SU-DHL-6 (cell line): ENCODE data around the gene TMEM198.

Experiments
- H2AFZ ChIP-seq: fragments of 200-600 bp; sonication (generic); 2 replicates; pipeline ENCODE4 v1.6.1; 2014; ENCODE audit warnings: low read depth, mild to moderate bottlenecking, moderate library complexity, mixed read lengths, antibody characterized with exemption, low read length; ENCODE audit not compliant: severe bottlenecking
- H3F3A ChIP-seq: fragments of 200-600 bp; shearing (Covaris generic); 2 replicates; pipeline ENCODE4 v1.6.0; 2016; ENCODE audit warnings: antibody characterized with exemption, mild to moderate bottlenecking; ENCODE audit not compliant: insufficient read depth
- H3K27ac ChIP-seq: fragments of 200-600 bp; sonication (generic); 2 replicates; pipeline ENCODE4 v1.5.1; 2016; ENCODE audit warnings: low read depth, mild to moderate bottlenecking, low read length, moderate library complexity, mixed read lengths
- H3K27me3 ChIP-seq: fragments of 200-600 bp; sonication (generic), shearing (Covaris generic); 2 replicates; pipeline ENCODE4 v1.6.0; 2014; ENCODE audit warnings: mild to moderate bottlenecking, low read length
- H3K36me3 ChIP-seq: fragments of 200-600 bp; sonication (generic); 2 replicates; pipeline ENCODE4 v1.6.1; 2014; ENCODE audit warnings: mild to moderate bottlenecking, low read length, mixed read lengths
- H3K4me2 ChIP-seq: fragments of 300-600, 200-600 bp; shearing (Covaris generic), sonication (generic); 2 replicates; pipeline ENCODE4 v1.6.0; 2014; ENCODE audit warnings: low read length, low read depth, mild to moderate bottlenecking; ENCODE audit not compliant: poor library complexity, severe bottlenecking
- H3K4me3 ChIP-seq: fragments of 200-600 bp; sonication (generic); 2 replicates; pipeline ENCODE4 v1.5.1; 2014; ENCODE audit warnings: antibody characterized with exemption, low read length, mild to moderate bottlenecking, mixed read lengths; ENCODE audit not compliant: insufficient read depth, poor library complexity, severe bottlenecking
- H3K79me2 ChIP-seq: fragments of 200-600 bp; sonication (generic); 2 replicates; pipeline ENCODE4 v1.6.1; 2014; ENCODE audit warnings: mild to moderate bottlenecking, low read length, moderate library complexity; ENCODE audit not compliant: insufficient read depth
- H3K9ac ChIP-seq: fragments of 200-600 bp; sonication (generic); 2 replicates; pipeline ENCODE4 v1.7.0; 2014; ENCODE audit warnings: mild to moderate bottlenecking, low read length
- H3K9me2 ChIP-seq: fragments of 200-600 bp; sonication (generic); replicated peaks from 2 replicates; pipeline ENCODE4 v1.6.1; 2014; ENCODE audit warnings: low read length; ENCODE audit not compliant: insufficient read depth
- H3K9me3 ChIP-seq: fragments of 200-600 bp; sonication (generic); 2 replicates; pipeline ENCODE4 v1.6.1; 2014; ENCODE audit warnings: low read length, mixed read lengths; ENCODE audit not compliant: insufficient read depth
- H4K20me1 ChIP-seq: fragments of 200-600 bp; sonication (generic); 2 replicates; pipeline ENCODE4 v1.6.1; 2014; ENCODE audit warnings: low read depth, mild to moderate bottlenecking, antibody characterized with exemption, low read length, moderate library complexity, mixed read lengths
- EZH2phosphoT487 ChIP-seq: fragments of 200-600 bp; sonication (generic), shearing (Covaris generic); conservative IDR thresholded peaks from 2 replicates; pipeline ENCODE4 v1.6.1; 2018; ENCODE audit warnings: mild to moderate bottlenecking, antibody characterized with exemption, low read length, moderate library complexity, mixed read lengths
- TF ChIP-seq, protein P1 (sequence below): fragments of 200-600 bp; sonication (generic); IDR thresholded peaks from one replicate; pipeline ENCODE4 v1.5.1; 2017; ENCODE audit warnings: antibody characterized with exemption, mild to moderate bottlenecking, low read length, moderate library complexity; ENCODE audit not compliant: insufficient read depth, poor library complexity, severe bottlenecking

TMEM198 gene

DNA sequence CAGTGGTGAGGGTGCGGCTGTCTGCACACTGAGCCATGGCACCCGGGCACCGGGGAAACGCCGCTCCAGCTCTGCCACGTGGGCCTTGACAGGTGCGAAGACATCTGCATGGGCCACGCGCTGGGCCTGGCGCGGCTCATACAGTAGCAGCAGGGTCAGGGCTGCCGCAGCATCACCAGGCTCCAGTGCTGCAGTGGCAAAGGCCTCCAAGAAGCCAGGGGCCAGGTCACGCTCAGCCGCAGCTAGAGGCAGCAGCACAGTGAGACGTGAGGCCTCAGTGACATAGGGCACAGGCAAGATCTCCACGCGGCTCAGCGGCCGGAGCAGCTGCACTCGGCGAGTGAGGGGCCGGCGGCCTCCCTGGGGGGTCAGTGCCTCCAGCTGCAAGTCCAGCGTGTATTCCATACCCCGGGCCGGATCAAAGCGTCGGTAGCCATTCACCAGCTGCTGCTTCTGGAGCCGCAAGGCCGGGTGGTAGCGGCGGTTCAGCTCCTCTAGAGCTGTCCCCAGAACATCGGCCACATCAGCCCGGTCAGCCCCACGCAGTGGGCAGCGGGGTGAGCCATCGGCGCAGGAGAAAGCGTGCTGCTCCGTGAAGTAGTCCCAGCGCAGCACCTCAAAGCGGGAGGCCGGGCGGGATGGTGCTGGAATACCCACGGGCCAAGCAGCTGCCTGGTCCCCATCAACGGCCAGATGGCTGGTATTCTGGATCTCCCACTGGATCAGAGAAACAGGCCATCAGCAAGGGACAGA lies 3.7 kb upstream of the TMEM198 start:
- TF ChIP-seq EZH2phosphoT487: no peak
- TF ChIP-seq, protein P1, sequence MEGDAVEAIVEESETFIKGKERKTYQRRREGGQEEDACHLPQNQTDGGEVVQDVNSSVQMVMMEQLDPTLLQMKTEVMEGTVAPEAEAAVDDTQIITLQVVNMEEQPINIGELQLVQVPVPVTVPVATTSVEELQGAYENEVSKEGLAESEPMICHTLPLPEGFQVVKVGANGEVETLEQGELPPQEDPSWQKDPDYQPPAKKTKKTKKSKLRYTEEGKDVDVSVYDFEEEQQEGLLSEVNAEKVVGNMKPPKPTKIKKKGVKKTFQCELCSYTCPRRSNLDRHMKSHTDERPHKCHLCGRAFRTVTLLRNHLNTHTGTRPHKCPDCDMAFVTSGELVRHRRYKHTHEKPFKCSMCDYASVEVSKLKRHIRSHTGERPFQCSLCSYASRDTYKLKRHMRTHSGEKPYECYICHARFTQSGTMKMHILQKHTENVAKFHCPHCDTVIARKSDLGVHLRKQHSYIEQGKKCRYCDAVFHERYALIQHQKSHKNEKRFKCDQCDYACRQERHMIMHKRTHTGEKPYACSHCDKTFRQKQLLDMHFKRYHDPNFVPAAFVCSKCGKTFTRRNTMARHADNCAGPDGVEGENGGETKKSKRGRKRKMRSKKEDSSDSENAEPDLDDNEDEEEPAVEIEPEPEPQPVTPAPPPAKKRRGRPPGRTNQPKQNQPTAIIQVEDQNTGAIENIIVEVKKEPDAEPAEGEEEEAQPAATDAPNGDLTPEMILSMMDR: no peak
- Histone ChIP-seq H3K27me3 (no peaks in the 10 kb centered on the region), H3K36me3 (no peaks in the 10 kb centered on the region), H3K27ac (no peak overlapping the region), H3K9me3 (no peaks in the 10 kb centered on the region), H3K79me2 (no peaks in the 10 kb centered on the region), H3K4me3 (no peak overlapping the region), H3K9ac (no peak overlapping the region), H4K20me1 (no peaks in the 10 kb centered on the region), H3F3A (peaks cover 7% of the 10 kb centered on the region), H3K9me2 (no peaks in the 10 kb centered on the region), H2AFZ (no peak overlapping the region), H3K4me2 (no peak overlapping the region)

GRCh38 chr2:219540784-219541504 lies 2.9 kb upstream of the TMEM198 start:
- TF ChIP-seq EZH2phosphoT487: no peak
- TF ChIP-seq, protein P1: no peak
- Histone ChIP-seq H4K20me1 (no peaks in the 10 kb centered on the region), H3K4me3 (no peak overlapping the region)

DNA sequence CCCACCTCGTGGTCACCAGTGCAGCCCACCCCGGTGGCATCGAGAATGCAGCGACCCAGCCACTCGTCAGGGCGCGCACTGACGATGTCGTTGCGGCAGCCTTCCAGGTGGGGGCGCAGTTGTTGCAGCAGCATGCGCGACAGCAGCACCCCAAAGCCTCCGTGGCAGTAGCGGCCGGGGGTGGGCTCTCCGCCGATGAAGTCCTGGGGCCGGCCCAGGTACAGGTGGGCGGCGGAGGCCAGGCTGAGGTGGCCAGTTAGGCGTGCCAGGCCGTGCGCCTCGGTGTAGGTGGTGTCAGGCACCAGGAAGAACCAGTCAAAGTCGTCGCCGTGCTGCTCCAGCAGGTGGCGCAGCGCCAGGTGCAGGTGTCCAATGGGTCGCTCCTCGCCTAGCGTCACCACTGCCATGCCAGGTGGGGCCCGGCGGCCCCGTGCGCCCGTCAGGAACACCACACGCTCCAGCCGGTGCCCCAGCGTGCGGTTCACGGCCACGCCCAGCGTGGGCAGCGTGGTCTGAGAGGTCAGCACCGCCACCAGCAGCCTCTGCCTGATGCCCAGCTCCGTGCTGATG lies 2.1 kb upstream of the TMEM198 start:
- Histone ChIP-seq H3K27ac (no peak overlapping the region), H3K79me2 (no peaks in the 10 kb centered on the region), H3K9me2 (no peaks in the 10 kb centered on the region), H4K20me1 (no peaks in the 10 kb centered on the region), H3K4me2 (peak overlapping the region; percentile 95), H3K4me3 (peak overlapping the region; percentile 92), H3K9ac (peak overlapping the region; percentile 75), H3K36me3 (no peaks in the 10 kb centered on the region), H2AFZ (peak overlapping the region; percentile 55), H3K9me3 (no peaks in the 10 kb centered on the region), H3F3A (peaks cover 7% of the 10 kb centered on the region), H3K27me3 (no peaks in the 10 kb centered on the region)
- TF ChIP-seq, protein P1: peak; percentile 100
- no peak for TF ChIP-seq EZH2phosphoT487

More at GRCh38 chr2:219540784-219541504, 2.9 kb upstream of the TMEM198 start:
- Histone ChIP-seq H2AFZ (no peak overlapping the region), H3K36me3 (no peaks in the 10 kb centered on the region), H3K9ac (no peak overlapping the region), H3K27me3 (no peaks in the 10 kb centered on the region), H3K27ac (no peak overlapping the region), H3K9me2 (no peaks in the 10 kb centered on the region), H3F3A (peaks cover 7% of the 10 kb centered on the region), H3K9me3 (no peaks in the 10 kb centered on the region), H3K79me2 (no peaks in the 10 kb centered on the region), H3K4me2 (peak overlapping the region; percentile 95)
